SK-N-MC (cell line): Measurements from ENCODE around the gene CLCN4.

ENCODE experiments used
- DNase-seq: peaks from one replicate; pipeline ENCODE4 v3.0.0-alpha.2; 2011; ENCODE audit warnings: low read depth, low spot score
- H3K27ac ChIP-seq: fragments of 200-600 bp; sonication (generic); 2 replicates; pipeline ENCODE4 v1.5.1; 2016; ENCODE audit warnings: mixed run types
- H3K36me3 ChIP-seq: fragments of 200-600 bp; sonication (generic); 2 replicates; pipeline ENCODE4 v1.6.1; 2017; ENCODE audit warnings: antibody characterized with exemption, low read length, mixed read lengths; ENCODE audit not compliant: insufficient read depth
- H3K4me3 ChIP-seq: fragments of 200-600 bp; sonication (generic); 2 replicates; pipeline ENCODE4 v1.5.1; 2016
- H3K9ac ChIP-seq: fragments of 200-600 bp; sonication (generic); 2 replicates; pipeline ENCODE4 v1.8.0; 2017; ENCODE audit warnings: mixed run types, mixed read lengths; ENCODE audit not compliant: insufficient read length
- H3K9me3 ChIP-seq: fragments of 200-600 bp; sonication (generic); 2 replicates; pipeline ENCODE4 v1.6.1; 2017; ENCODE audit warnings: low read depth, mild to moderate bottlenecking, antibody characterized with exemption, low read length, moderate library complexity, mixed read lengths
- EZH2 ChIP-seq: fragments of 200-600 bp; sonication (generic); IDR thresholded peaks from one replicate; pipeline ENCODE4 v1.6.1; 2017; ENCODE audit warnings: antibody characterized with exemption
- FOXP2 ChIP-seq: optimal IDR thresholded peaks from 2 replicates; pipeline ENCODE3; 2011; ENCODE audit warnings: mild to moderate bottlenecking, moderate library complexity; ENCODE audit not compliant: insufficient read depth; ENCODE audit errors: extremely low read length, control extremely low read depth
- POLR2AphosphoS5 ChIP-seq: IDR thresholded peaks from 2 replicates; pipeline ENCODE4 v1.6.1; 2012; ENCODE audit warnings: mild to moderate bottlenecking, low read depth, low read length, borderline replicate concordance

The CLCN4 gene

DNA sequence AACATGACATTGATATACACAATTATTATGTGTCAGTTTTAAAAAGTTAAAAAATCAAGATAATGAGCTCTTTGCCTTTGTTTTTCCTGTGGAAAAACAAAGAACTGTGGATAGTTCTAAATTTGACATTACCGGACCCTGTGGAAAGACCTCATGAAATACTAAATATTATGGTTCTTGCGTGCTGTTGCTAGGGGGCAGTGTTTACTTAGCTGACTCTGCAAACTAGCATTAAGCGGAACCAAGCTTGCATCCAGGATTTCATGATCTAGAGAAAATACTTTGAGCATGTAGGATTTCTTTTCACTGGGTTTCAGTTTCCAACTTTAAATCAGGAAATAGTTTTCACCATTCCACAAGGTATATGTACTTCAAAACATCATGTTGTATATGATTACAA, 33.6 kb downstream of the CLCN4 start:
- H3K4me3 ChIP-seq = no peak overlapping the region
- H3K9ac ChIP-seq = no peak overlapping the region
- no peak for DNase-seq
- no peaks in the 10 kb centered on the region for H3K36me3 ChIP-seq
- no peak for TF ChIP-seq POLR2AphosphoS5
- no peak for TF ChIP-seq EZH2
- no peak for TF ChIP-seq FOXP2
- H3K27ac ChIP-seq = no peak overlapping the region
- H3K9me3 ChIP-seq = no peaks in the 10 kb centered on the region

- no peaks in the 10 kb centered on the region for H3K36me3 ChIP-seq
- DNase-seq = no peak
- no peak overlapping the region for H3K9ac ChIP-seq
- no peak overlapping the region for H3K4me3 ChIP-seq
- TF ChIP-seq EZH2 (no peak), FOXP2 (no peak), POLR2AphosphoS5 (no peak)
- H3K9me3 ChIP-seq = no peaks in the 10 kb centered on the region
- H3K27ac ChIP-seq = no peak overlapping the region
Measured at GRCh38 chrX:10193587-10193986, 36.8 kb downstream of the CLCN4 start.

GRCh38 chrX:10195425-10195824, 38.6 kb downstream of the CLCN4 start:
- Histone ChIP-seq H3K4me3 (no peak overlapping the region), H3K9me3 (no peaks in the 10 kb centered on the region), H3K27ac (no peak overlapping the region), H3K36me3 (no peaks in the 10 kb centered on the region), H3K9ac (no peak overlapping the region)
- TF ChIP-seq FOXP2 (no peak), EZH2 (no peak), POLR2AphosphoS5 (no peak)
- no peak for DNase-seq

DNA sequence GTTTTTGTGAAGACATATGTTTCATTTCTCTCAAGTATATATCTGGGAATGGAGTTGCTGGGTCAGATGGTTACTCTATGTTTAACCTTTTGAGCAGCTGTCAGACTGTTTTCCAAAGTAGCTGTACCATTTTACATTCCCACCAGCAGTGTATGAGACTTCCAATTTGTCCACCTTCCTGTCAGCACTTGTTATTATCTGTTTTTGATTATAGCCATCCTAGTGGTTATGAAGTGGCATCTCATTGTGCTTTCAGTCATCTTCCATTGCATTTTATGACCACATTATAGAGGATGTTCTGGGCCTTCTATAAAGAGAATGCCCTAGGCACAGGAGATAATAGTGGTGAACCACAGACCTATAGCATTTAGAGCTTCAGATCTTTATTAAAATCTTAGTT, 39.2 kb downstream of the CLCN4 start:
- Histone ChIP-seq H3K9ac (no peak overlapping the region), H3K4me3 (no peak overlapping the region), H3K27ac (no peak overlapping the region), H3K9me3 (no peaks in the 10 kb centered on the region), H3K36me3 (no peaks in the 10 kb centered on the region)
- no peak for DNase-seq
- TF ChIP-seq FOXP2 (no peak), POLR2AphosphoS5 (no peak), EZH2 (no peak)

GRCh38 chrX:10197279-10198210, 40.8 kb downstream of the CLCN4 start:
- Histone ChIP-seq H3K27ac (no peak overlapping the region), H3K9me3 (no peaks in the 10 kb centered on the region), H3K36me3 (no peaks in the 10 kb centered on the region), H3K4me3 (no peak overlapping the region), H3K9ac (no peak overlapping the region)
- TF ChIP-seq FOXP2 (no peak), POLR2AphosphoS5 (no peak), EZH2 (no peak)
- no peak for DNase-seq

GRCh38 chrX:10198254-10198653, 41.5 kb downstream of the CLCN4 start:
- Histone ChIP-seq H3K9me3 (no peaks in the 10 kb centered on the region), H3K27ac (no peak overlapping the region), H3K4me3 (no peak overlapping the region), H3K36me3 (no peaks in the 10 kb centered on the region), H3K9ac (no peak overlapping the region)
- DNase-seq = no peak
- TF ChIP-seq FOXP2 = no peak
- no peak for TF ChIP-seq EZH2
- no peak for TF ChIP-seq POLR2AphosphoS5

- H3K27ac ChIP-seq = no peak overlapping the region
Measured at GRCh38 chrX:10199212-10199611, 42.4 kb downstream of the CLCN4 start.

DNA sequence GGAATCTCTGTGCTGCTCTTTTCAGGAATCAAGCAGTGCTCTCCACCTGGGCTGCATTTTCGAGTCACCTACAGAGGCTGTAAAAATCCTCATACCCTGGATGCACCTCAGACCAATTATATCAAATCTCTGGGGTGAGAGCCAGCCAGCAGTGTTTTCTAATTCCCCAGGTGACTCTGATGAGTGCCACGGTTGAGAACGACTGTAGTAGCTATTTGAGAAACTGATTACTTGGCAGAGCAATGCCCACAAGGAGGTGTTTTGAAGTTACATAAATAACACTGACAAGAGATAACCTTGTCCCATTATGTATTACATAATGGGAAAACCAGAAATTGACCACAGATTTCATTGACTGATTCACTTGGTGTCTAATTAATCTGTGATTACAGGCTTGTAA, 46.8 kb downstream of the CLCN4 start:
- no peak overlapping the region for H3K9ac ChIP-seq
- TF ChIP-seq POLR2AphosphoS5 (no peak), FOXP2 (no peak), EZH2 (no peak)
- H3K4me3 ChIP-seq = no peak overlapping the region
- DNase-seq = no peak
- H3K36me3 ChIP-seq = no peaks in the 10 kb centered on the region
- no peak overlapping the region for H3K27ac ChIP-seq
- H3K9me3 ChIP-seq = no peaks in the 10 kb centered on the region

More at GRCh38 chrX:10199212-10199611, 42.4 kb downstream of the CLCN4 start:
- no peak for TF ChIP-seq FOXP2
- no peak for TF ChIP-seq POLR2AphosphoS5
- TF ChIP-seq EZH2 = no peak
- DNase-seq = no peak
- Histone ChIP-seq H3K9ac (no peak overlapping the region), H3K36me3 (no peaks in the 10 kb centered on the region), H3K4me3 (no peak overlapping the region), H3K9me3 (no peaks in the 10 kb centered on the region)

GRCh38 chrX:10206317-10206716, 49.5 kb downstream of the CLCN4 start:
- H3K4me3 ChIP-seq = no peak overlapping the region
- no peaks in the 10 kb centered on the region for H3K36me3 ChIP-seq
- TF ChIP-seq POLR2AphosphoS5 (no peak), FOXP2 (no peak), EZH2 (no peak)
- no peak overlapping the region for H3K9ac ChIP-seq
- no peak overlapping the region for H3K27ac ChIP-seq
- DNase-seq = no peak
- no peaks in the 10 kb centered on the region for H3K9me3 ChIP-seq
